SKM-1 (cell line): ENCODE measurements around the gene NOXO1.
"Not testable (repeated sequence)": the region's sequence is repeated elsewhere in the genome, so short reads cannot be mapped to it uniquely, and the experiment has no call there.

ENCODE experiments used
- DNase-seq: peaks from one replicate; lab custom pipeline; 2025; ENCODE audit not compliant: unreplicated experiment; lab: John Stamatoyannopoulos, UW

The NOXO1 gene

DNA sequence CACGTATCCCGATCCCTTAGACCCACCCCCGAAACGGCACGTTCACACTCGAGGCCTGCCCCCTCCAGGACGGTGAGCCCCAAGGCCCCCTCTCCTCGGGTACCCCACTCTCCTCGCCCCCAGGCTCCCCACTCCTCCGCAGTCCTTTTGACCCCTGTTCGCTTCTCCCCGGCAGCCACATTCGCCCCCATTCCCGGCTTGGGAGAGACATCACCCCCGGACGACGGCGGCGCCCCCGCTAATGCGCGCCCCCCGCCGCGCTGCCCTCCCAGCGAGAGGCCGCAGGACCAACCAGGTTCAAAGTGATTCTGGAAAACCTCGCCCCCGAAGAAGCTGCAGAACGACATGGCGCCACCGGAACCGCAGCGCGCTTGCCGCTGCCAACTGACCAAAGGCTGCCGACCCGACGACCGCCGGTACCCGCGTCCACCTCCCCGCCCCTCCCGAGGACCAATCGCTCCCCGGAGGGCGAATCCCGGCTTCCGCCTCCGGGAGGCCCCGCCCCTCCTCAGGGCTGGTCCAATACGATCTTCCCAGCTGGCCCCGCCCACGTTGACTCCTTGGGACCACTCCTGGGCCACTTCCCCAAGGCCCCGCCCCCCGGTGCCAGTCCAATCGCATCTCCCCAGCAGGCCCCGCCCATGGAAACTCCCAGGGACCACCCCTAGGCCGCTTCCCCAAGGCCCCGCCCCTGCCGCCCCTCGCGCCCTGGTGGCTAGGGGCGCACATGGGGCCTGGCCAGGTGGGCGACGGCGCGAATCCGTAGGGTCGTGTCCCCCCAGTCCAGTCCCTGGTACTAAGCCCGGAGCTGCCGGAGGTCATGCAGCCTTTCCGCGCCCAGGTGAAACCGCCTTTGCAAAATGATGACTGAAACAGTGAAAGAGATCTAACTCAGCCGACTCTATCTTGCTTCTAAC lies 38.2 kb downstream of the NOXO1 start, which contains the start of gene MSRB1:
TSS of gene MSRB1 (minus strand) at position 390 of the 917 bp plus-strand sequence. CDS start at position 347, 43 bp downstream.
- peak; percentile 97 for DNase-seq

DNA sequence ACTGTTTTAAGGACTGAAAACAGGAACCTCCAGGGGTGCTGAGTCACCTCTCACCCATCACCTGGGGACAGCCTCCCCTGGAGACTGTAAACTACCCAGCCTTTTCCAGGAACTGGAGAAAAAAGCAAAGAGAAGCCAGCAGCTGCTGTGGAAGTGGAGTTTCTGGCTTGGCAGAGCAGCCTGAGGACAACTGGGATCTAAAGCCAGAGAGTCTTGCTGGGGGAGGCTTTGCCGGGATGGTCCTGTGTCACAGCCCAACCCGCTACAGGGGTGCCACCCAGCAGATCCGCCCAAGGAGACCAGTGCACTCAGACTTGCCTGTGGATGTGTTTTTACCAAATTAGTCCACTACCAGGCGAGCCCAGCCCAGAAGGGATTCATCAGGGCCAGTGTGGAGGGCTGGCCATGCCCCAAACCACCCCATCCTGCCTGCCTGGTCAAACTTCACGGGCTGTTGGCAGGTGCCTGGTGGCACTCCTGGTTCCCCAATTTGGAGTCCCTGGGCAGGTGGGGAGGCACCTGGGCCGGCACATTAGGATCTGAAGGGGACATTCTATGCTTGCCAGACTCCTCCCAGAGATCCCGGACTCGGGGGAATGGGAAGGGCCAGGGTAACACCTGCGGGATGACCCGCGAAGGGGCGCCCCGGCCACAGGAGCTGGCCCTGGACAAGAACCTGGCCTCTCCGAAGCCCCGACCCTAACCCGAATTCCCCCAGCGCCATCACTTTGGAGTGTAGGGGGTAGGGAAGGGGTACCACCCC lies 39.0 kb downstream of the NOXO1 start:
- peak; percentile 77 for DNase-seq

DNA sequence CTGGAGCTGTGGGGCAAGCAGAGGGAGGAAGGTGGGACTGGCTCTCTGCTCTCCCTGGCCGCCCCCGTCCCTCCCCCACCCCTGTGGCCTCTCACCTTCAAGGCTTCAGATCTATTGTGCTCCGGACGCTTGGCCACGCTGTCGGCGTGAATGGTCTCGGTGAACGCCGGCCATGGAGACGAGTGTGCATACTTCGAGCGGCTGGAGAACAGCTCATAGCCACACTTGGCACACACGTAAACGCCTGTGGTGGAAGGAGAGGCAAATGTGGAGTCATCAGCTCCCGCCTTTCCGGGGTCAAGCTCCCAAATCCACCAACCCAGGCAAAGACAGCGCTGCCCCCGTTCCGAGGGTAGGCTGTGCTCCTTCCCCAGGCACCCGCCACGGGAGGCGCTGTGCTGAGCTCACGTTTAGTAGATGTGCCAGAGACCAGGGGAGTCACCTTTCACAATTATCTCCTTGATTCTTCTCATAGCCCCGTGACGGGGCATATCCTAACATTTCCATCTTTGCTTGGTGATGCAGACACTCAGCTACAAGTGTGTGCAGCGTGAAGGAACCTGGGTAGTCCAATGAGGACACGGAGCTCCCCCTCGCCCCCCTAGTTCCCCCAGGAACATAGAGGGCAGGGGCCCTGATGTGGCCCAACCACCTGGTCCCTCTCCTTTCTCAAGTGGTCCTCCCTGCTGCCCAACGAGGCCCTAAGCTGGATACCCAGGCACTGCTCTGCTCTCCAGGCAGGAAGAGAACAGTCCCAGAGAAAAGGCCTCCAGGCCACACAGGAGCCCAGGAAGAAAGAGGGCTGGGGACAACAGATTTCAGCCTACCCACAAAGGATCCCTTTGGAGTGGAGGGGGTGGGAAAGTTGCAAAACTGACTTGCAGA lies 39.9 kb downstream of the NOXO1 start:
- peak; percentile 47 for DNase-seq

DNA sequence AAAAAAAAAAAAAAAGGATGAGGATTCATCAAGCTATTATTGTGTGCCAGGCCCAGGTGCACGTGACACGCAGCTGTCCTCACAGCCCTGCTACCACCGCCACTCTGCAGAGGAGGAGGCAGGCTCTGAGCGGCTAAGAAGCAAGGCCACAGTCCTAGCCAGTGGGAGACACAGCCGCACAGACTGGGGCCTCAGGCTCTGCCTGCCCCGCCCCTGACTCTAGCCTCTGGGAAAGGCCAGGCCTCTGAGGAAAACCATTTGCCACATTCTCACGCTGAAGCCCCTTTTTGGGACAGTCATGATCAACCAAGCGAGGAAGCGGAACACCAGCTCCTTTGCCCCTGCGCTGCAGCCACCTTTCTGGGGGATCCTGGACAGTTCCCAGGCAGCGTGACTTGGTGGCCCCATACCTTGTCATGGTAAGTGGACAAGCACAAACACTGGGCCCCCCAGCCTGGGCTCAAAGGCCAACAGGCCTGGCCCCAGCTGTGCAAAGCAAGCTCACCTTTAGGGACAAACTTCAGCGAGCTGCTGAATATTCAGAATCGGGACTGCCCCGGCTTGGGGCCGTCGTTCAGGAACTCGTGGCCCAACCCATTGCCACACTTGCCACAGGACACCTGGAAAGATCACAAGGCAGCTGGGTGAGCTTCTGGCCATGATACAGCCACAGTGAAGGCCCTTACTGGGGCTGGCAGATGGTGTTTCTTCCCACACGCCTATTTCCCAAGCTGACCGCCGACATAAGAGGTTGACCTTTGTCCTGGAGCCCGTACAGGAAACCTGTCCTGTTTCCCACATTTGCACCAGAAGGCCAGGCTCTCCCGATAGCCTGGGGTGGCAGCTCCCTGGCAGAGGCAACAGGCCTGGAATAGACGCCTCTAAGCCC lies 40.8 kb downstream of the NOXO1 start:
- DNase-seq = no peak

DNA sequence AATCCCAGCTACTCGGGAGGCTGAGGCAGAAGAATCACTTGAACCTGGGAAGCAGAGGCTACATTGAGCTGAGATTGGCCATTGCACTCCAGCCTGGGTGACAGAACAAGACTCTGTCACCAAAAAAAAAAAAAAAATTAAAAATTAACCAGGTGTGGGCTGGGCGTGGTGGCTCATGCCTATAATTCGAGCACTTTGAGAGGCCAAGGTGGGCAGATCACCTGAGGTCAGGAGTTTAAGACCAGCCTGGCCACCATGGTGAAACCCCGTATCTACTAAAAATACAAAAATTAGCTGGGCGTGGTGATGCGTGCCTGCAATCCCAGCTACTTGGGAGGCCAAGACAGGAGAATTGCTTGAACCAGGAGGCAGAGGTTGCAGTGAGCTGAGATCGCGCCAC lies 41.4 kb downstream of the NOXO1 start:
- DNase-seq = not testable (repeated sequence)

DNA sequence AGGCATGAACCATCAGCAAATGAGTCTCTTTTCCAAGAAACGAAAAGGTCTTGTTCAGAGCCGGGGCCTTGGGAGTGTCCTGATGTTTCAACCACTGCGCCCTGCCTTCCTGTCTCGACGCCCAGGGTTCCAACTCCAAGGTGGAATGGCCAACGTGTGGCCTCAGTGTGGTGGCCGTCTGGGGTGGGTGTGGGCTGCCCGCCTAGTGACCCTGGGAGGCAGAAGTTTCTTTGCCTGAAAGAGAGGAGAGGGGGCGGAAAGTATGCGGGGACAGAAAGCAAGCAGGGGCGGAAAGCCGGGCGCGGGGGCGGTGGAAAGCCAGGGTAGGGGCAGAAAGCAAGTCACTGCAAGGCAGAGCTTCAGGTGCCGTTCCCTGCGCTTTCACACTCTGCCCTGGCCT lies 42.4 kb downstream of the NOXO1 start:
- no peak for DNase-seq

DNA sequence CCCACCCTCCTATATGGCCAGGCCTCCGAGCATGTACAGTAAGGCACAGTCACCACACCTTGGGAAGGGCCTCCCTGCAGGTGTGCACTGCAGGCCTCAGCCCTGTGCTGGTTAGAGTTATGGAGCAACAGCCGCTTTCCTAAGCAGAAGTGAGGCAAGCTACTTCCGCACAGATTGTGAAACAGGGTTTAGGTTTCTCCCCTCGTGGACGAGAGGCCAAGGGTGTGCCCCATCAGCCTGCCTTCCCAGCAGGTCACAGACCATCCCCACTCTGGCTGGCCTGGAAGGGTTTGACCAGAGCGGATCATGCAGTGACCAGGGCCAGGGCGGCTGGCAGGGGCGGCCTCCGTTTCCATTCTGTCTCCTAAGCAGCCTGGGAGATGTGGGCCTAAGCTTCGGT lies 43.0 kb downstream of the NOXO1 start:
- DNase-seq = peak; percentile 83

DNA sequence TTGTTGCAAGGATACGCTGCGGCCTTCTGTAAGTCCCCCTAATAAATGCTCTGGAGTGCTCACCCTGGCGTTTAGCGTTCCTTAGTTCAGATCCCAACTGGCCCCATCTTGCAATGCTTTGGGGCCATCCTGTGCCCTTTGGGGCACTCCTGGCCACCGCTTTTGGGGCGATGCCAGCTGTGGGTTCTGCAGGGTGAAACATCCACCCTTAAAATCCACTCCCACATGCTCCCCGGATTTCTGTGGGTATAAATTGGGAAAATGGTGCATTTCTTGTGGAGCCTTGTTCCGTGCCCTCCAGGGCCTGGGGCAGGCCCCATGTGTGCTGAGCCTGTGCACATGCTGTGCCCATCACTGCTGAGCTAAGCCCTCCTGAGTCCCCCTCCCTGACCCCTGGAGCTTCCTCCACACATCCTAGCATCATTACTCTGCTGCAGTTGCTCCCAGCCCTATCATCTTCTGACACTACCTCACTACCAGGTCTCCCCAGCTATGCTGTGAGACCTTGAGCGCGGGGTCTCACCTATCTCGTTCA lies 44.3 kb downstream of the NOXO1 start:
- no peak for DNase-seq

DNA sequence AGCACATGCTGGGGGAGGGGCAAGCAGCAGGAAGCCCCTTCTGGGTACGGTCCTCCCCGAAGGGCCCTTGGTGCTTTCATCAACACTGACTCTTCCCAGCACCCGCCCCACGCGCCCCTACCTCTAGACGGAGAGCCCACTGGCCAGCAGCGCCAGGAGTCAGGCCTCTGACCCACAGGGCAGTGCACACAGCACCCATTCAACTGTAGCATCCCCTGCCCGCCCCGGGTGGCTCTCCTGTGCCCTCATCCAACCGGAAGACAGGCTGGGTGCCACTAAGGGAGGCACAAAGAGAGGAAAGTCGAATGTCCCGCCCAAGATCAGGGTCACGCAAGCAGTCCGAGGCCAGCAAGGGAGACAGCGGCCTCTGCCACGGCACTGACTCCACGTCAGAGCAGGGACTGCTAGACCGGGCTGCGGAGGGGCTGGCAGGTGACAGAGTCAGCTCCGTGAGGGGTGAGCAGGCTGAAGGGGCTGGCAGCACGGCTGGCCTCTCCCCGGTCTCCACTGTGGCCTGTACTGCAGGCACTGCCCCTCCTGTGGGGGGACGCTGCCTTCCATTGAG lies 48.1 kb downstream of the NOXO1 start:
- DNase-seq = no peak

DNA sequence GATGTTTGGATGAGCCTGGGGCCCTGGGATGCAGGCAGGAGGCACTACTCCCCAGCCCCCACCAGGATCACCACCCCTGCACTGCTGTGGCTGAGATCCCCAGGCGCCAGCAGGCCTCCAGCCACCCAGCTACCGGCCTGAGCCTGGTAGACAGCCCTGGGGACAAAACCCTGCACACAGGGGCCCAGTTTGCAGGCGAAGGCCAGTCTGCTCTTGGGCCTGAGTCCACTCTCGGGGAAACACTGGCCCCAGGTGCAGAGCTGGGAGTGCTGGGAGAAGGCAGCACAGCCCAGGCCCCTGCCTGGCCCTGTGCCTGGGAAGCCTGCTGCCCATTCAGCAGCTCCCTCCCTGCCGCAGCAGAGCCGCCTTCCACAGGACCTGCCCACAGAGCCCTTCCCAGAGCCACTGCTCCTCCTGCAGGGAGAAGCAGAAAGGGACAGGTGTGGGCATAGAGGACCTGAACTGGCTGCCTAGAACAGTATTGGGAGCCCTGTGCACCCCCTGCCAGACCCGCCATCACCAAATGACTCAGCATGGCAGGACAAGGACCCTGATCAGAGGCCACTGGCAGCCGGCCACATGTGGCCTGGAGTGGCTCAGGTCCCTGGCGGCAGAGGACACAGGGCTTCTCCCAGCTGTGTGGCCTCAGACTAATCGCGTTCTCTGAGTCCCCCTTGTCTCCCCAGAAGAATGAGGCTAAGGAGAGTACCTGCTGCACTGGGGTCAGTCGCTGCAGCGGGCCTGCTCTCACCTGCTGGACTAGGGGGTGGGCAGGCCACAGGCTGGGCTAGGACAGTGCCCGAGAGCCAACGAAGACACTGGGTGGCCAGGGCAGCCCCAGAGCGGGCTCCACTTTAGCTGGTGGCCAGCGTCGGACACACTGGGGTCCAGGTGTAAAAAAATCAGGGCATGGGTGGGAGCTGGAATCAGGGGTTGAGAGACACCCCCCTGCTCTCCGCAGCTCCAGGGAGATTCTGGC lies 48.9 kb downstream of the NOXO1 start:
- DNase-seq = no peak

DNA sequence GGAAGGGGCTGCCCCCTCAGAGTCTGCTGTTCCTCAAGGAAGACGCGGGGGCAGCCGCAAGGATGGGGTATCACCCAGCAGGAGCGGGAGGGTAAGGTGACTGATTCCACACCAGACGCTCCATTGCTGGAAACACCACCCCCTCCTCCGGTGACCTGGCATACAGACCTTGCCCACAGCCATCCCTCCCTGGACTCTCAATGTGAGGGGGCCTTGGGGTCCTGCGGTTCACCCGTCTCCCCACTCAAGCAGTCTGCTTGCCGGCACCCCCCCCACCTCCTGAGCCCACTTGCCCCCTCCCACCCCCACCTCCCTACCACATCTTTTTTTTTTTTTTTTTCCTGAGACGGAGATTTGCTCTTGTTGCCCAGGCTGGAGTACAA lies 50.9 kb downstream of the NOXO1 start:
- DNase-seq = no peak

DNA sequence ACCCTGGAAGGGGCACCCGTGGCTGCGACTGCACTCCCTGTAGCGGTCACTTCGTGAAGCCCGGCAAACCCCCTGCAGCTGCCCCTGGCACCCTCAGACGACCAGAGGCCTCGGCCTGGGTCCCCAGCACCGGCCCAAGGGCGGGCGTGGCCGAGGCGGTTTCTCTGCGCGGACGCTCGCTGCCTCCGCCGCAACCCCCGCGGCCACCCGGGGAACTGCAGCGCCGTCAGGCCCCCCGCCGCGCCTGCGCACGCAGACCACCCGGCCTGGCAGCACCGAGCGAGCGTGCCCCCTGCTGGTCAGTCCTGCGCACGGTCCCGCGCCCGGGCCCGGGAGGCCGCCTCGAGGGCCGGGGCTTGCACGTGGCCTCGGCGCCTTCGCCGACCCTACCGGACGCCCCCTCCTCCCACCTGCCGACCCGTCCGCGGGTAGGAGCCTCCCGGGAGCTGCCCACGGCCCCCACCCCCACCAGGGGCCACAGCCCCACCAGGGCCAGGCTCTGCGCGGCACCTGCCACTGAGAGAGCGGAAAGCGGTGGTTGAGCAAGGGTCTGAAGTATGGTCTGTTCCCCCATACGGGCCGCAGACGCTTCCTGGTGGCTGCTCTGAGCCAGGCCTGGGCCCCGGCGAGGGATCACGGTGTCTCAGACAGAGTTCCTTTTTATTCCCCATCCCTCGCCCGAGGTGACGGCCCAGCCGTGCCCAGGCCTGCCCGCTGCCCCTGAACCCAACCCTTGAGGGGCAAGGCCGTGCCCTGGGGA lies 51.5 kb downstream of the NOXO1 start:
- DNase-seq = peak; percentile 58

DNA sequence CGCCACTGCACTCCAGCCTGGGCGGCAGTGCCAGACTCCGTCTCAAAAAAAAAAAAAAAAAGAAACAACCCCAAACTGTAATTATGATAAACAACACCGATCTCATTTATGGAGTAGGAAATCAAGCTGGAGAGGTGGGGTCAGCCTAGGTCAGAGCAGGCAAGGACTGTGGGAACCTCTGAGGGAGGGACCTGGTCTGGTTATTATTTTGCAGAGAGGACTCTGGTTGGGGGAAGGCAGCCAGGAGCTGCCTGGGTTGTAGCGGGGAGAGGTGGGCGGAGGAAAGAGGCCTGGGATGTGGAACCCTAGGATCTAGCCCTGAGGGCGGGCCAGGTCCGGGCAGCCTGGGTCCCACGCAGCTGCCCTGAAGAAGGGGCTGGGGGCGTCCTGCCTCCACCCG lies 52.2 kb downstream of the NOXO1 start:
- no peak for DNase-seq
